Activated CD8-positive, alpha-beta memory T cell treated with anti-CD3 and anti-CD28 coated beads, Interleukin-2, amount 50 U/mL, for 4 hours (primary cell): ENCODE data around the gene NXPE3.
"Not testable (repeated sequence)": the region's sequence is repeated elsewhere in the genome, so short reads cannot be mapped to it uniquely, and the experiment has no call there.

Experiments used
- DNase-seq: peaks from one replicate; pipeline ENCODE4 v3.0.0-alpha.2; 2020

Gene NXPE3

GRCh38 chr3:101853982-101854381, 75.0 kb downstream of the NXPE3 start:
- DNase-seq: no peak

- no peak for DNase-seq
Observed at GRCh38 chr3:101854608-101855304, 75.7 kb downstream of the NXPE3 start.

DNA sequence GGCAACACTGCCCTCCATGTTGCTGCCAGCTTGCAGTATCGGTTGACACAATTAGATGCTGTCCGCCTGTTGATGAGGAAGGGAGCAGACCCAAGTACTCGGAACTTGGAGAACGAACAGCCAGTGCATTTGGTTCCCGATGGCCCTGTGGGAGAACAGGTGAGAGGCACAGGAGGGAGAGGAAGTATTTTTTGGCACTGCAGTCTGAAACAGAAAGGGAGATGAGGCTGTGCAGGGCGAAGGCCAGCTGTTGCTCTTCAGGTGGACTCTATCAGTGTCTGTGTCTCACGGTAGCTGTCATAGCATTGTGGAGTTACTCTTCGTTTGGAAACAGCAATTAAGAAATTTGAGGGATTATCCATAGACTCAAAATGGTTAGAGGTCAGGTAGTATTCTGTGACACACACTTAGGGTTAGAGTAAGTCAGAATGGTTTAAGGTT, 78.3 kb downstream of the NXPE3 start:
- DNase-seq: no peak

GRCh38 chr3:101858464-101859030, 79.5 kb downstream of the NXPE3 start:
- no peak for DNase-seq

GRCh38 chr3:101859882-101860448, 81.0 kb downstream of the NXPE3 start:
- DNase-seq: no peak

DNA sequence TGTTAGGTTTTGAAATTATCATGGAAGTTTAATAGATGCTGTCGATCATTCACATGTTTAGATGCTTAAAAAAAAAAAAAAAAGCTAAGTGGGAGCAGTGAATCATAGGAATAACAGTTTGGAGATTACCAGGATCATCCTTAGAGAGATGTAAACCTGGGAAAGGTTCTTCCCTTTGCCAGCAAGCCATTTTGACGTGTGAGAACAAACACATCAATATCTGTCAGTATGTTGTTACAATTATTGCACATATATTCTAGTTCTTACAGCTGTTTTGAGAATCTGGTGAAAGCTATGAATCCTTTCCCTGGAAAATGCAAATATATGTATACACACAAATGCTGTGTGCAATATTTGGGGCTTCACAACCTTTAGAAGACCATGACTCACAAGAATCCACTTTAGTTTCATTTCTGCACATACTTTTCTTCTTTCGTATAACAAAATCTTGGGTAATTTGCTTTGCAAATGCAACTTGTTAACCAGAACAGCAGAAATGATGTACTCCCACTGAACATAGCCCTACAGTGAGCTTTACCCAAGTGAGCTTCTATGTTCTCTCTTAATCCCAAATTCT, 82.3 kb downstream of the NXPE3 start:
- no peak for DNase-seq

- DNase-seq: no peak
Observed at GRCh38 chr3:101861789-101862415, 82.9 kb downstream of the NXPE3 start.

DNA sequence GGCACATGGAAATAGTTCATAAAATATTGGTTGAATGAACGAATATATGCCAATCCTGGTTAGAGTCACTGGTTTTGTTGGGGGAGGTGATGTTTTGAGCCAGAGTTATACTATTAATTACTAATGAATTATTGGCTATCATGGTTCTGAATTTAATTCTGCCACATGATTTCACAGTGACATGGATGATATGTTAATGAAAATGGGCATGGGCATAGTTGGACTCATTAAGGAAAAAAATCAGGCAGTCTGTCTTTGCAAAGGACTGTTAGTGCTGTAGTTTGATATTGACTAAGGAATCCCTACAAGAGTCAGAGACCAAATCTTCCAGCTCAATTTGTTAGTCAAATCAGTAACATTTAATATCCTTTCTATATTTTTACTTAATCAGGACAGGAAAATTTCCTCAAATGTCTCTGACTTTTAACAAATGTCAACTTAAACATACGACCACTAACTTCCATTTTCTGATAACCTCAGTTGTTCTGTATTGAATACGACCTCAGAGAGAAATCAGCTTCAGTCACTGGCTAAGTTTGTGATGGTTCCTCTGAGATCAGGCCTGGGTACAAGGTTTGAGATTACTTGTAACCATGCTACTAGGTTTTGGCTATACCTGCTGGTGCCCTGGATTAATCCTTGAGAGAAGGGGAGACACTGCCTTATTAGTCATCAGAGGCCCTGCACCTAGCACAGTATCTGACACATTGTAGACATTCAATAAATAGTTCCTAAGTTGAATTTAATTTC, 83.6 kb downstream of the NXPE3 start:
- no peak for DNase-seq

- not testable (repeated sequence) for DNase-seq
Observed at GRCh38 chr3:101864926-101865325, 85.9 kb downstream of the NXPE3 start.

GRCh38 chr3:101865751-101866509, 86.9 kb downstream of the NXPE3 start:
- no peak for DNase-seq

- no peak for DNase-seq
Observed at GRCh38 chr3:101867511-101867910, 88.5 kb downstream of the NXPE3 start.

GRCh38 chr3:101867996-101868395, 89.0 kb downstream of the NXPE3 start:
- DNase-seq: no peak

GRCh38 chr3:101868534-101869464, 89.8 kb downstream of the NXPE3 start:
- DNase-seq: no peak

GRCh38 chr3:101870138-101870537, 91.1 kb downstream of the NXPE3 start:
- DNase-seq: no peak

DNA sequence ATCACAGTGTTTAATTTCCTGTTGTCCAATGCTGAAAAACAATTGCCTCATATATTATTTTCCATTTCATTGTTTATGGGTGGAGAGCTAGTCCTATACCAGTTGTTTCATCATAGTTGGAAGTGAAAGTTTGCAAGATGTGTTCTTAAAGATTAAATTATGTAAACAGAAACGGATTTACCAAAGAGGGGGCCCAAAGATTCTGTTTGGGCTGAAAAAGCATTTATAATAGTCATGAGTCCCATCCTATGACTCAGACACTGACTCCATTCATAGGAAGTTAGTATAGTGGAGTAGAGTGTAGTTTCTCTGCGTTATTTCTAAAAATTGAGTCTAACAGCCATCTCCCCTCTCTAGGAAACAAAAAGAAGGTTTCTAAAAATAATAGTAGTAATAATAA, 94.6 kb downstream of the NXPE3 start:
- DNase-seq: no peak

- DNase-seq: no peak
Observed at GRCh38 chr3:101876142-101876541, 97.1 kb downstream of the NXPE3 start.
